ENCODE data around the gene ALDH16A1.

GRCh38 chr19:49456326-49456725 is 3.3 kb downstream of the ALDH16A1 start:
- TF ChIP-seq CTCF (IDR thresholded peaks at IDR 0.05) (no peak), POLR2A (IDR thresholded peaks at IDR 0.05) (no peak)

Data from heart left ventricle (tissue), 13 donors.